ENCODE measurements around the gene ZNF675.
"Not testable (repeated sequence)": the region's sequence is repeated elsewhere in the genome, so short reads cannot be mapped to it uniquely, and the experiment has no call there.

GRCh38 chr19:23724161-23724560, 37.1 kb upstream of the ZNF675 start:
- TF ChIP-seq GLIS3 (CRISPR knock-in tag; IDR thresholded peaks at IDR 0.05); CREB5 (CRISPR knock-in tag; IDR thresholded peaks at IDR 0.05; ENCODE audit: low read depth); BACH2 (CRISPR knock-in tag; IDR thresholded peaks at IDR 0.05; ENCODE audit: borderline replicate concordance): not testable (repeated sequence)

Measured in SK-N-SH treated with all-trans-retinoic acid at 6 μM for 48 hours (cell line).